ENCODE data around the gene DDC.
"Not testable (repeated sequence)": the region's sequence is repeated elsewhere in the genome, so short reads cannot be mapped to it uniquely, and the experiment has no call there.

DDC gene

GRCh38 chr7:50540785-50541579 is 24.2 kb downstream of the DDC start:
- no peak for TF ChIP-seq CTCF (IDR thresholded peaks at IDR 0.05; ENCODE audit: insufficient read depth, low read length, missing control alignments)
- ChIA-PET POLR2A (no interaction called here), CTCF (interaction anchor here (1.3 kb wide), 1 partner anchor 621 kb away, joined by 3 read pairs; no protein-coding TSS in a partner anchor)
- no peak overlapping the region for H3K4me3 ChIP-seq (ENCODE audit: low read depth, low read length)
- no peak for DNase-seq (ENCODE audit: low read depth, low spot score)

GRCh38 chr7:50539725-50540124 is 25.5 kb downstream of the DDC start:
- POLR2A ChIA-PET = interaction anchor here (0.7 kb wide), 1 partner anchor 53 kb away, joined by 3 read pairs; no protein-coding TSS in a partner anchor
- DNase-seq (ENCODE audit: low read depth, low spot score) = no peak
- H3K4me3 ChIP-seq (ENCODE audit: low read depth, low read length) = no peak overlapping the region
- no peak for TF ChIP-seq CTCF (IDR thresholded peaks at IDR 0.05; ENCODE audit: insufficient read depth, low read length, missing control alignments)
- CTCF ChIA-PET = no interaction called here

GRCh38 chr7:50538478-50538877 is 26.7 kb downstream of the DDC start:
- POLR2A ChIA-PET = no interaction called here

GRCh38 chr7:50537417-50537816 is 27.8 kb downstream of the DDC start:
- no peak for DNase-seq (ENCODE audit: low read depth, low spot score)
- POLR2A ChIA-PET = no interaction called here
- CTCF ChIA-PET = no interaction called here
- H3K4me3 ChIP-seq (ENCODE audit: low read depth, low read length) = no peak overlapping the region
- TF ChIP-seq CTCF (IDR thresholded peaks at IDR 0.05; ENCODE audit: insufficient read depth, low read length, missing control alignments) = no peak

More at GRCh38 chr7:50538478-50538877, 26.7 kb downstream of the DDC start:
- DNase-seq (ENCODE audit: low read depth, low spot score) = no peak
- no peak for TF ChIP-seq CTCF (IDR thresholded peaks at IDR 0.05; ENCODE audit: insufficient read depth, low read length, missing control alignments)
- no peak overlapping the region for H3K4me3 ChIP-seq (ENCODE audit: low read depth, low read length)
- CTCF ChIA-PET = no interaction called here

GRCh38 chr7:50535291-50535711 is 29.9 kb downstream of the DDC start:
- not testable (repeated sequence) for H3K4me3 ChIP-seq (ENCODE audit: low read depth, low read length)
- POLR2A ChIA-PET = interaction anchor here (0.6 kb wide), 1 partner anchor 697 kb away, joined by 3 read pairs; no protein-coding TSS in a partner anchor
- CTCF ChIA-PET = interaction anchor here (1.0 to 2.3 kb wide), 2 partner anchors 13 to 68 kb away, joined by 3 to 6 read pairs; no protein-coding TSS in a partner anchor
- peak; percentile 54 for DNase-seq (ENCODE audit: low read depth, low spot score)

- ChIA-PET CTCF (interaction anchor here (1.0 to 2.3 kb wide), 2 partner anchors 13 to 67 kb away, joined by 3 to 6 read pairs; no protein-coding TSS in a partner anchor), POLR2A (interaction anchor here (0.6 kb wide), 1 partner anchor 698 kb away, joined by 3 read pairs; no protein-coding TSS in a partner anchor)
- TF ChIP-seq CTCF (IDR thresholded peaks at IDR 0.05; ENCODE audit: insufficient read depth, low read length, missing control alignments) = no peak
- DNase-seq (ENCODE audit: low read depth, low spot score) = peak; percentile 96
- no peak overlapping the region for H3K4me3 ChIP-seq (ENCODE audit: low read depth, low read length)
Measured at GRCh38 chr7:50534690-50535290, 30.4 kb downstream of the DDC start.
